HFFc6 (cell line): Measurements from ENCODE around the gene PFKFB4. TPM values are rescaled to one million over a fixed set of nuclear protein-coding genes. Genes with fewer than 3 reads are reported as not detected.
A peak's percentile ranks its signal among the peaks of the same experiment; 100 is the strongest.

Source experiments
- DNase-seq: peaks from one replicate; pipeline ENCODE4 v3.0.0-alpha.2; 2018
- H3K27ac Mint-ChIP-seq: 2 replicates; pipeline ENCODE4 v1.8.0; 2020; ENCODE audit warnings: mild to moderate bottlenecking, mixed read lengths
- H3K27me3 Mint-ChIP-seq: 2 replicates; pipeline ENCODE4 v1.8.0; 2021; ENCODE audit warnings: mild to moderate bottlenecking, moderate library complexity, mixed read lengths; ENCODE audit not compliant: insufficient read depth
- H3K36me3 Mint-ChIP-seq: 2 replicates; pipeline ENCODE4 v1.8.0; 2021; ENCODE audit warnings: low read depth, mixed read lengths
- H3K4me1 Mint-ChIP-seq: 2 replicates; pipeline ENCODE4 v1.8.0; 2020; ENCODE audit warnings: low read depth, mixed read lengths
- H3K4me3 Mint-ChIP-seq: 2 replicates; pipeline ENCODE4 v1.8.0; 2020; ENCODE audit warnings: mild to moderate bottlenecking, moderate library complexity, mixed read lengths
- H3K9me3 Mint-ChIP-seq: 2 replicates; pipeline ENCODE4 v1.8.0; 2020; ENCODE audit warnings: mild to moderate bottlenecking, mixed read lengths
- total RNA-seq, 6 experiments: library from RNA; stranded (reverse); fragmentation: NEBNext Ultra II Directional; extraction: Animal tissue kit (Norgen Biotek cat#: 25700); gene quantifications; 2 replicates in 1 of 6; 3 replicates in 5 of 6; pipeline ENCODE4 v1.2.3, GENCODE V29; 2021
- TF ChIP-seq, protein P1 (sequence below): fragments of 200-600 bp; sonication (generic); IDR thresholded peaks from 2 replicates; pipeline ENCODE4 v1.5.0; 2021; ENCODE audit warnings: antibody characterized with exemption, mild to moderate bottlenecking

Gene PFKFB4
- total RNA-seq, 6 experiments from 2014 or later = 7.5 to 10.5 (median 8.9) TPM

DNA sequence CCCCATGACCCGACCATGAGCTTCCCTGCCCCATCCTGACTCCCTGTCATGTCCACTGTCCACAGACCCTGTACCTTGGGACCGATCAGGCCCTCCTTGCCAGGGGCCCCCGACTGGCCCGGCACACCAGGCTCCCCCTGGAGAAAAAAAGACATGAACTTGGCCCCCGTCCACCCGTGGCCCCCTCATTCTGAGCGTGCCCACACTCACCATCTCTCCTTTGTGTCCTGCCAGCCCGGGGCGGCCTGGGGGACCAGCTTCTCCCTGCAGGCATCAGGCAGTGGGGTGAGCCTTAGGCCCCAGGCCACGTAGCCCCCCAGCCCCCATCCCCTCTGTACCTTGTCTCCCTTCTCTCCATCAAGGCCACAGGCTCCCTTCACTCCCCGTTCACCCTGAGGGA, 10.9 kb upstream of the PFKFB4 start:
- H3K36me3 Mint-ChIP-seq = peaks cover 22% of the 10 kb centered on the region
- DNase-seq = no peak
- H3K27ac Mint-ChIP-seq = peak overlapping the region; percentile 97
- peaks cover 7% of the 10 kb centered on the region for H3K27me3 Mint-ChIP-seq
- no peak overlapping the region for H3K4me3 Mint-ChIP-seq
- H3K9me3 Mint-ChIP-seq = no peaks in the 10 kb centered on the region
- H3K4me1 Mint-ChIP-seq = peaks cover 53% of the 10 kb centered on the region
- TF ChIP-seq, protein P1, sequence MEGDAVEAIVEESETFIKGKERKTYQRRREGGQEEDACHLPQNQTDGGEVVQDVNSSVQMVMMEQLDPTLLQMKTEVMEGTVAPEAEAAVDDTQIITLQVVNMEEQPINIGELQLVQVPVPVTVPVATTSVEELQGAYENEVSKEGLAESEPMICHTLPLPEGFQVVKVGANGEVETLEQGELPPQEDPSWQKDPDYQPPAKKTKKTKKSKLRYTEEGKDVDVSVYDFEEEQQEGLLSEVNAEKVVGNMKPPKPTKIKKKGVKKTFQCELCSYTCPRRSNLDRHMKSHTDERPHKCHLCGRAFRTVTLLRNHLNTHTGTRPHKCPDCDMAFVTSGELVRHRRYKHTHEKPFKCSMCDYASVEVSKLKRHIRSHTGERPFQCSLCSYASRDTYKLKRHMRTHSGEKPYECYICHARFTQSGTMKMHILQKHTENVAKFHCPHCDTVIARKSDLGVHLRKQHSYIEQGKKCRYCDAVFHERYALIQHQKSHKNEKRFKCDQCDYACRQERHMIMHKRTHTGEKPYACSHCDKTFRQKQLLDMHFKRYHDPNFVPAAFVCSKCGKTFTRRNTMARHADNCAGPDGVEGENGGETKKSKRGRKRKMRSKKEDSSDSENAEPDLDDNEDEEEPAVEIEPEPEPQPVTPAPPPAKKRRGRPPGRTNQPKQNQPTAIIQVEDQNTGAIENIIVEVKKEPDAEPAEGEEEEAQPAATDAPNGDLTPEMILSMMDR = no peak

DNA sequence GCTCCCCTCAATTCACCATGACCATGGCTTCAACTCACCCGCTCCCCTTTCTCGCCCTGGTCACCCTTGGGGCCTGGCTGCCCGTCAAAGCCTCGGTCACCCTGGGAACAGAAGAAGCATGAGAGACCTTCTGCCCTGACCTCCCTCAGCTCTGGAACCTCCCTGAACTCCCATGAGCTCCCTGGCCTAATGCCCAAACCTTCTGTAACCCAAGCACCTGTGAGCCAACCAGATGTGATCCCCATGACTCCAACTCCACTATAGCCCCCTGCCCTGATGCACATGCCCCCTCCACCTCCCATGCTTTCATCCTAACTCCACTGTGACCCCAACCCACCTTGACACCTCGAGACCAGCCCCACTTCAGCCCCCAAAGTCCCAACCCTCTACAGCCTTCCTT, 10.5 kb upstream of the PFKFB4 start:
- peaks cover 22% of the 10 kb centered on the region for H3K36me3 Mint-ChIP-seq
- H3K27ac Mint-ChIP-seq = peak overlapping the region; percentile 97
- H3K27me3 Mint-ChIP-seq = peaks cover 7% of the 10 kb centered on the region
- DNase-seq = no peak
- H3K9me3 Mint-ChIP-seq = no peaks in the 10 kb centered on the region
- H3K4me3 Mint-ChIP-seq = no peak overlapping the region
- TF ChIP-seq, protein P1 = no peak
- peaks cover 53% of the 10 kb centered on the region for H3K4me1 Mint-ChIP-seq

DNA sequence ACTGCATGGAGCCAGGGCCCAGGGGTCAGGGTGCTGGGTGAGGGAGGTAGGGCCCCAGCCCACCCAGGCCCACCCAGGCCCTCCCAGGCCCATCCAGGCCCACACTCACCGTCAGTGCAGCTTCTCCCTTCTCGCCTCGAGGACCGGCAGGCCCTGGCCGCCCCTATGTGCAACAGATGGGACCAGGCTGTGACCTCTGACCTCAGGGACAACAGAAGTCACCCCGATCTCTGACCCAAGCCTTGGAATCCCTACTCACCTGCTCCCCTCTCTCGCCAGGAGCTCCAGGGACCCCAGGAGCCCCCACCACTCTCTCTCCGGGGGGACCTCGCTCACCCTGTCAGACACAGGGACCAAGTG, 9.8 kb upstream of the PFKFB4 start:
- peaks cover 22% of the 10 kb centered on the region for H3K36me3 Mint-ChIP-seq
- no peak for DNase-seq
- H3K4me3 Mint-ChIP-seq = no peak overlapping the region
- peaks cover 7% of the 10 kb centered on the region for H3K27me3 Mint-ChIP-seq
- H3K27ac Mint-ChIP-seq = peak overlapping the region; percentile 97
- TF ChIP-seq, protein P1 = no peak
- peaks cover 58% of the 10 kb centered on the region for H3K4me1 Mint-ChIP-seq
- no peaks in the 10 kb centered on the region for H3K9me3 Mint-ChIP-seq

DNA sequence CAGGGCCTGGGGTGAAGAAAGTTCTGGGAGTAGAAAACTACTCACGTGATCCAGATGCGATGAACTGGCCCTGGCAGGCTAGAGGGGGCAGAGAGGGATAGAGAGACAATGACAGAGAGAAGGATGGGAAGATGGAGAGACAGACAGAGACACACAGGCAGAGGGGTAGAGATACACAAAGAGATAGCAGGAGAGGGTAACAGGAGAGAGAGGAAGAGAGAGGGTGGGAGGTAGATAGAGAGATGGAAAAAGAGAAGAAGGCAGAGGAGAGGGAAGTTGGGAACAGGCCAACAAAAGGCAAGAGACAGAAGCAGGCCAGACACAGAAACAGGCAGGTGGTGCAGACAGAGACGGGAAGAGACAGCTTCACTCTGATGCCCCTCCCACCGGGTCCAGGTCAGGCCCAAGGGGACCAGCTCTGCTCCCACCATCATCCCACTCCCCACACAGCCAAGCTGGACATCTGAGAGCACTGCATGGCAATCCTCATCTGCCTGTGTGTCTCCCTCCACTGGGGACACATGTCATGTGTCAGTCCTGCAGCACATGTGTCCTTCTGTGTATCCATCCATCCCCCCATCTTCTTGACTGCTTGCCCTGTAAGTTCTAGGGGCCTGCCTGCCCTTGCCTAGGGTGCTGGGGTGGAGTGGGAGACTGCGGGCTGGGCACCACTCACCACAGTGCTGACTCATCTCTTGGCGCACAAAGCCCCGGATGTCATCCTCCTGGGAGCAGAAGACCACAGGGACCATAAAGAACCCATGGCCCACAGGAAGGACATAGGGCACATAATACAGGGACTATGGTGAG, 9.2 kb upstream of the PFKFB4 start:
- peak; percentile 79 for DNase-seq
- peak overlapping the region; percentile 38; the same call in 1 of the 2 replicates for H3K4me3 Mint-ChIP-seq

DNA sequence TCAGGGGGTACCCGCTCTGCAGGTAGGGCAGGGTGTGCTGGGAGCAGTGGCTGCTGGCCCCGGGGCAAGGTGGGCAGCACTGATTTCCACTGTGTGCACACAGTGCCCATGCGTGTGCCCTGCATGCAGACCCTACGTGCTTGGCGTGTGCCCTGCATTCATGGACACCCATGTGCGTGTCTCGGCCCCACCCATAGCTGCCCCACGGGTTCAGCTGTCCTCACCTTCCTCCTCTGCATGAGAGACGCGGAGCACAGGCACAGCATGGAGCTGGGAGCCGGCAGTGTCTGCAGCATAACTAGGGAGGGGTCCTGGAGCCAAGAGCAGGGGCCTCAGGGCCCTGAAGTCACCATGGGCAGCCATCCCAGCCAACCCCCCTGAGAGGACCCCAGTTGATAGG, 8.6 kb upstream of the PFKFB4 start:
- TF ChIP-seq, protein P1 = no peak
- no peak for DNase-seq
- peaks cover 70% of the 10 kb centered on the region for H3K4me1 Mint-ChIP-seq
- peak overlapping the region; percentile 97 for H3K27ac Mint-ChIP-seq
- no peaks in the 10 kb centered on the region for H3K9me3 Mint-ChIP-seq
- peaks cover 9% of the 10 kb centered on the region for H3K27me3 Mint-ChIP-seq
- no peak overlapping the region; the same call in 1 of the 2 replicates for H3K4me3 Mint-ChIP-seq
- H3K36me3 Mint-ChIP-seq = peaks cover 26% of the 10 kb centered on the region

More for the DNA sequence above, 9.2 kb upstream of the PFKFB4 start:
- no peaks in the 10 kb centered on the region for H3K9me3 Mint-ChIP-seq
- TF ChIP-seq, protein P1 = peak; percentile 12; the same call in 1 of the 2 replicates
- peaks cover 7% of the 10 kb centered on the region for H3K27me3 Mint-ChIP-seq
- H3K27ac Mint-ChIP-seq = peak overlapping the region; percentile 97
- peaks cover 64% of the 10 kb centered on the region for H3K4me1 Mint-ChIP-seq
- peaks cover 26% of the 10 kb centered on the region for H3K36me3 Mint-ChIP-seq
